ENCODE results near the gene CCL8.

DNA sequence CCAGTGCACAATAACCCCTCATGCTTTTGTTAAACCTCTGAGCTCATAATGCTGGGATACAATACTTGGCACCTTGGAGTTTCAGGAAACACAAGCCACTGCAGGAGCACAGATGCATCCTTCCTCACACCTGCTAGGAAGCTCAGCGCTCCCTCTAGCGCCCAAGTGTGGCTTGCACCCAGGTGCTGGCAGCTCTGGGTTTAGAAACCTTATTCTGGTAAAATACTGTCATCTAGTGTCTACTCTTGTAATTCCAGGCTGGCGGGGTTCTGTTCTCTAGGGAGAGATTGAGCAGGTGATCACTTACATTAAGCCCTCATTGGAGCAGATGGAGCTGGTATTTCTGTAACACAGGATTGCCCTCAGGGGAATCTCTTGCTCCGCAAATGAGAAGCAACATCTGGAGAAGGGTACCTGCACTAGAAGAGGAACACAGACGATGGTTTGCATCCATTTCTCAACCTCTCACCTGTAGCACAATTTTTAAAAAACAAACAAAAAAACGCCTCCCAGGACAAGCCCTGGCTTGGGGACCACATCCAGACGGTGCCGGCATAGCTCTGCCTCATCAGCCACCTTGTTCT is 42.3 kb downstream of the CCL8 start:
- no peak for TF ChIP-seq POLR2A (IDR thresholded peaks at IDR 0.05)
- TF ChIP-seq, protein P1, sequence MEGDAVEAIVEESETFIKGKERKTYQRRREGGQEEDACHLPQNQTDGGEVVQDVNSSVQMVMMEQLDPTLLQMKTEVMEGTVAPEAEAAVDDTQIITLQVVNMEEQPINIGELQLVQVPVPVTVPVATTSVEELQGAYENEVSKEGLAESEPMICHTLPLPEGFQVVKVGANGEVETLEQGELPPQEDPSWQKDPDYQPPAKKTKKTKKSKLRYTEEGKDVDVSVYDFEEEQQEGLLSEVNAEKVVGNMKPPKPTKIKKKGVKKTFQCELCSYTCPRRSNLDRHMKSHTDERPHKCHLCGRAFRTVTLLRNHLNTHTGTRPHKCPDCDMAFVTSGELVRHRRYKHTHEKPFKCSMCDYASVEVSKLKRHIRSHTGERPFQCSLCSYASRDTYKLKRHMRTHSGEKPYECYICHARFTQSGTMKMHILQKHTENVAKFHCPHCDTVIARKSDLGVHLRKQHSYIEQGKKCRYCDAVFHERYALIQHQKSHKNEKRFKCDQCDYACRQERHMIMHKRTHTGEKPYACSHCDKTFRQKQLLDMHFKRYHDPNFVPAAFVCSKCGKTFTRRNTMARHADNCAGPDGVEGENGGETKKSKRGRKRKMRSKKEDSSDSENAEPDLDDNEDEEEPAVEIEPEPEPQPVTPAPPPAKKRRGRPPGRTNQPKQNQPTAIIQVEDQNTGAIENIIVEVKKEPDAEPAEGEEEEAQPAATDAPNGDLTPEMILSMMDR (IDR thresholded peaks at IDR 0.05): peak; percentile 95 to 98 (median 97)
- peak in 1 of 2 donors; percentile 51 for TF ChIP-seq POLR2AphosphoS5 (IDR thresholded peaks at IDR 0.05)
- TF ChIP-seq EP300 (IDR thresholded peaks at IDR 0.05): no peak
